ENCODE results near the gene EMX1. TPM values are rescaled to one million over a fixed set of nuclear protein-coding genes. Genes with fewer than 3 reads are reported as not detected.

EMX1 gene
- total RNA-seq, 1 donor from 2014 or later = not detected

DNA sequence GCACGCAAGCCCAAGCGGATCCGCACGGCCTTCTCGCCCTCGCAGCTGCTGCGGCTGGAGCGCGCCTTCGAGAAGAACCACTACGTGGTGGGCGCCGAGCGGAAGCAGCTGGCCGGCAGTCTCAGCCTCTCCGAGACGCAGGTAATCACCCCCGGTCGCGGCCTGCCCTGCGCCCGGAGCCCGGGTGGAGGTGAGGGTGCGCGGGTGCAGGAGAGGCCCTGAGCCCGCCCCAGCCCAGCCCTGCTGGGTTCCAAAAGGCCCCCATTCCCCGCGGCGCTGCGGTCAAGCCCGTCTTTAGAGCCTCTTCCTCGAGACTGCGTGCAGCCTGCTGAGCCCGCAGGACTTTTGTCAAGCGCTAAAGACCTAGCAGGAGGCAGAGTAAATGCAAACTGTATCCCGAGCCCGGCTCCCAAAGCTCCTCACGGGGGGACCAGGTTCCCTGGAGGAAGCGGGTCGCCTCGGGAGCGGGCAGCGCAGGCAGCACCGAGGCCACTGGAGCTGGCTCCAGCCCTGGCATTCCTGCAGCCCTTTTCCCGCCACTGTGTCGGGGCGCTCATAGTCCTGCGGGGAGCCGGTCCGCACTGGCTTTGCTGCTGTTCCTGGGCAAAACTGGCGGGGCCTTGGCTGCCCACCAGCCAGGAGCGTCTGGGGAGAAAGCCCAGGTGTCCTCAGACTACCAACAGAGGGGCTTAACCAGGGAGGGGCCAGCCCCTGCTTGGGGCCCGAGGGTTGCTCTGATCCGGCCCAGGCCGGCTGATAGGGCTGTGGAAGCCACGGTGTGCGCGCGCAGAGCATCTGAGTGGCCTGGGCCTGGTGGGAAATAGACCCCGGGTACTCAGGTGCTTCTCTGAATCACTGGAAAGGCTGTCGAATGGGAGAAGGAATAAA is 7.3 kb downstream of the EMX1 start:
- no peak for DNase-seq (ENCODE audit: extremely low read depth, low read depth, low spot score)

DNA sequence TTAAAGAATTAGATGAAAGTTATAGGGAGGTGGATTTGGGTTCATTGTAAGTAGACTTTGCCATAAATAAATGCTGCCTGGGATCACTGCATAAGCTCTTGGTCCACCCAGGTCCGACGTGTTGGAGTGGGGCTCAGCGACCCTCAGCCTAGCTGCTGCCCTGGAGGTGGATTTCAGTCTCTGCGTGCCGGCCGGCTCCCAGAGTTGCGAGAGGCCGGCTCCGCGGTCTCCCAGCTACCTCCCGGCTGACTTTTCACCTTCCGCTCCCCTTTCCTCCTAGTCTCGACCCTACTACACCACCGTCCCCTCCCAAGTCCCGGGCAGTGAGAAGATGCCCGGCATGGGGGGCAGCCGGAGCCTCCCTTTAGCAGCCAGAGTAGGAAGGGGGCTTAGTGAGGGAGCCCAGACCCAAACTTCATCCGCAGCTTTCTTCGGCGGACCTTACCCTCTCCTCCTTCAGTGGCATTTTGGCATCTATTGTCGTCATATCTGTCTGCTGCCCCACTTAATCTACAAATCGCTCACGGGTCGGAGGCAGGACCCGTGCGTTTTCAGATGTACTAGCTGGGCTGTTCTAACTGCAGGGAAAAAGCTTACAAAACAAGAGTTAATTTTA is 8.1 kb downstream of the EMX1 start:
- DNase-seq (ENCODE audit: extremely low read depth, low read depth, low spot score) = no peak

DNA sequence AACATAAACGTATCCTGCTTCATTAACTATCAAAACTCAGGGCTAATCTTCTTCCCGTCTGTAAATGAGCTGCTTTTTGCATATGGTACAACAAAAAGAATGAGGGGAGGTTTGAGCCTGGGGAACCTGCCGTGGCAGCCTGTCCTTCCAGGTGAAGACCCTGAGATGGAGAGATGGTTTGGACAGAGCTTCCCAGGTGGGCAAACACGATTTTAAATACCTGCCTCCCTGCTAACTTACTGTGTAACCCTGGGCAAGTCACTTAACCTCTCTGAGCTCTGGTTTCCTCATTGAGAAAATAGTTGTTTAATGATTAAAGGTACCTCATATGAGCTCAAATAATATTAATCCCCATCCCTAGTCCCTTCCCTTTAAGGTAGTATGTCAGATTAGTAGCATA is 9.0 kb downstream of the EMX1 start:
- DNase-seq (ENCODE audit: extremely low read depth, low read depth, low spot score) = no peak

DNA sequence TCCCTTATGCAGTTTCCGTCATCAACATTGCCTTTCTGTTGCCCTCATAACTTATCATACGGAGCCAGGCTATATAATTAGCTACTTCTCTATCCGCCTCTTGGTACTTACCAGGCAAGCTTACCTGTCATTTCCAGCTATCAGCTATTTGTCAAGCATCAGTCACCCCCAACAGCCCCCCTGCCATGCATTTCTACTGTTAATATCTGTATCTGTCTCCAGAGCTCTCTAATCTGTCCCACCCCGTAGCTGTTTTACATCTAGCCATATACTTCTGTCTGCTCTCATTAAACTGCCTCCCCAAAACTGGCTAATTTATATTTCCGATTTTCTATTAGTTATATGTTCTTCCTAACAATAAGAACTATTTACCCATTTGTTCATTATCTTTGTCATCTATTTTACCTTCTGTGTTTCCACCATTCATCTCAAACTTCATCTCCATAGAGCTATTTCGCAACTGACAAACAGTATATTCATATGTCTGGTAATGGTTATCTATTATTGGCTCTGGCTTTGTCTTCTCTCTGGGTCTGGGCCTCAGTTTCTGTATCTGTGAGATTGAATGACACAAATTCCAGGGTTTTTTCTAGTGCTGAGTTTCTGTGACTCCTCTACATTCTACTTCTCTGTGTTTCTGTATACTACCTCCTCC is 9.6 kb downstream of the EMX1 start:
- DNase-seq (ENCODE audit: extremely low read depth, low read depth, low spot score) = no peak

DNA sequence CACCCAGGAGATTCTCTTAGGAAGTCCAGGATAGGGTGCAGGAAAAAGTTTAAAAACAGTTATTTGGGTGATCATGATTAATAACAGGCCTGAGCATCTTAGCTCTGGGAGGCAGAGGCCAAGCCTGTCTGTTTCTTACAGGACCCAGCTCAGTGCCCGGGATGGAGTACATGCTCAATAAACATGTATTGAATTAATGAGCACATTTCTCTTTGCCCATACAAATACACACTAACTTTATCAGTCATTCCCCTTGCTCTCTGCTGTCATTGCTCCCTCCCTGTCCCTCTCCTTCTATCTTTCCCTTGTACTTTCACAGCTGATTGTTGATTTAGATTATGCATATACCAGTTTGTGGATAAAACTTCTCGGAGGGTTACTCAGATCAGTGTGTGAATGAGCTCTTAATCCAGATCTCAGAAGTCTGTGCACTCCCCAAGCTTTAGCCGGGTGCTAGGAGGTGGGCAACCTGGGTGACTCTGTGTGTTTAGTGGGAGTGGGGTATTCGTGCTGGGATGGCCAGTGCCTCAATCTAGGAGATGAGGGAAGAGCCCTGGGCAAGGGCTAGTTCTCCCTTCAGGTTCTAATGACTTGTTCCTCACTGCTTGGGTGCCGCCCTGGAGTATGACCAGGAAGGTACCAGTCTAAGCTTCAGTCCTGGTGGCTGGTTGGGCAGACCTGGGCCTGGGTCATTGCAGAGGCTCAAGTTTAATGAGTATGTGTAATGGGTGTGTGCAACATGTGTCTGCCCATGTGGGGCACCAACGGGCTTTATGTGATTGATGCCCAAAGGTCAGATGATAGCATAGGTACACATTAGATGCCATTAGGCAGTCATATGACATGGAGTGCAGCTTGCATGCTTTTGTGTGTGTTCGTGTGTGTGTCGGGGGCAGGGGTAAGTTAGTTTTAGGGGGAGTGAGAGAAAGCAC is 10.6 kb downstream of the EMX1 start:
- no peak for DNase-seq (ENCODE audit: extremely low read depth, low read depth, low spot score)

DNA sequence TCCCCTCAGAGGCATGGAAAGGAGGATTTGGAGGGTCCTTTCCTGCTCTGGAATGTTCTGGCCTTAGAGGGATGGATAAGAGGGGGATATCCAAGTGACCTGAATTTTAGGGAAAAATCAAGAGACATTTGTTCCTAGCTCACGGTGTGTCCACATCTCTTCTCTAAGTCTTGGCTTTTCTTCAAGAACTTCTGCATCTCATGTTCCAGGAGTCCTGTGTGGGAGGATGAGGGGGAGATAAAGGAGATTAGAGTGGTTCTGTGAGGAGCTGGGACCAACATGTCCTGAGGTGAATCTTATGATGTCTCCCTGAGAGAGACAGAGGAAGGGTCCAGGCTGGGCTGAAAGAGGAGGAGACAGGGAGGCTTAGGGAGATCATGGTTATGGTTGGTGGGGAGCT is 11.7 kb downstream of the EMX1 start:
- no peak for DNase-seq (ENCODE audit: extremely low read depth, low read depth, low spot score)

DNA sequence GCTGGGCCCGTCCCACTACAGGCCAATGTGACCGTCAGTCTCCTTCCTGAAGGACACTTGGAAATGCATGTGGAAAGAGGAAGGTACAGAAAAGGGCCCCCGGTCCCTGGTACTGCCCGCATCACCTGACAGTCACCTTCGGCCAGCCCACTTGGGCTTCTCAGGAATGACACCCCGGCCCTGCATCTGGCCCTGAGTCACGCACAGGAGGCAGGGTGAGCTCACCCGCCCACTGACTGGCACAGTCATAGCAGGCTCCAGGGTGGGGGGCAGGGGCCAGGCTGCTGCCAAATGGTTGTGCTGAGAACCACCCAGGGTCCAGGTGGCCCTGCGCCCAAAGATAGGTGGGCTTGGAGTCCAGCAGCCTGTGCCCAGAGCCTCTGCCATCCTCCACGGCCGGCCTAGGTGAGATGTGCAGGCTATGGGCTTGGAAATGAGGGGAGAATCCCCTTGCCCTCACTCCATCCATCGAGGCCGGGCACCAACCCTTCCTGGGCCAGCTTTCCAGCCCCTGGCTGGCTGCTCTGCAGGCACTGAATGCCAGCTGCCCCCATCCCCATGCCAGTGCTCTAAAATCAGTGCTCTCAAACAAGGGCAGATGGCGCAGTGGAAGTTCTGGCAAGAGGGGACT is 14.1 kb downstream of the EMX1 start:
- DNase-seq (ENCODE audit: extremely low read depth, low read depth, low spot score) = no peak

DNA sequence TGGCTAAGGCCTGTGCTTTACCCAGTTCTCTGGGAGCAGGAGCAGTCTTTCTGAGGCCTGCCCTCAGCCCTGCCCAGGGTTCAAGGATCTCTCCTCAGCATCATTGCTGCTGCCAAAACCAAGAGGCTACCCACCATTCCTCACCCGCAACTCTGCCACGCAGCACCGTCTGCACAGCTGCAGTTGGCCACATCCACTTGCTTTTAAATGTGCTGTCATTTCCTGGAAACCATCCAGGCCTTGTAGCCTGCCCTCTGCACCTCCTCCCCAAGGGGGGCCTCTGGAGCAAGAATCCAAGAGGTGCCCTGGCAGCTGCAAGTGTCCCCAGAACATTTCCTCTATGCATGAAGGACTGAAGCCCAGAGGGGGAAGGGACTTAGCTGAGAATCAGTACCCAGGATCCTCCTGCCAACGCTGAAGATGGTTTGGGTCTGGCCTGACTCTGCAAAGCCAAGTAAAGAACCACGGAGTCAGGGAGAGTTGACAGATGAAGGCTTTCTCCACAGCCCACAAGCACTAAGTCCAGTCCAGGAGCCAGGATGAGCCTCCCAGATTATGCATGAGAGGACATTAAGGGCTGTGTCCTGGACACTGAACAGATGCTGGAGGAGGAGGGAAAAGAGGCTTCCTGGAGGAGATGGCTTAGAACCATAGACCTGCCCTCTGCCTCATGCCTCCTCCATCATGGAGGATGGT is 14.9 kb downstream of the EMX1 start:
- DNase-seq (ENCODE audit: extremely low read depth, low read depth, low spot score) = no peak

DNA sequence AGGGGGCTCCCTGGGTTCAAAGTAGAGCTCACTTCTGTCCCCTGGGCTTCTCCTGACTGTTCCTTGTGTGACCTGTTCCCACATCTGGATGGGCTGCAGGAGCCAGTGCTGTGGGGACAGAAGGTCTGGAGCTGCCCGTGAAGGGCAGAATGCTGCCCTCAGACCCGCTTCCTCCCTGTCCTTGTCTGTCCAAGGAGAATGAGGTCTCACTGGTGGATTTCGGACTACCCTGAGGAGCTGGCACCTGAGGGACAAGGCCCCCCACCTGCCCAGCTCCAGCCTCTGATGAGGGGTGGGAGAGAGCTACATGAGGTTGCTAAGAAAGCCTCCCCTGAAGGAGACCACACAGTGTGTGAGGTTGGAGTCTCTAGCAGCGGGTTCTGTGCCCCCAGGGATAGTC is 15.5 kb downstream of the EMX1 start:
- no peak for DNase-seq (ENCODE audit: extremely low read depth, low read depth, low spot score)

DNA sequence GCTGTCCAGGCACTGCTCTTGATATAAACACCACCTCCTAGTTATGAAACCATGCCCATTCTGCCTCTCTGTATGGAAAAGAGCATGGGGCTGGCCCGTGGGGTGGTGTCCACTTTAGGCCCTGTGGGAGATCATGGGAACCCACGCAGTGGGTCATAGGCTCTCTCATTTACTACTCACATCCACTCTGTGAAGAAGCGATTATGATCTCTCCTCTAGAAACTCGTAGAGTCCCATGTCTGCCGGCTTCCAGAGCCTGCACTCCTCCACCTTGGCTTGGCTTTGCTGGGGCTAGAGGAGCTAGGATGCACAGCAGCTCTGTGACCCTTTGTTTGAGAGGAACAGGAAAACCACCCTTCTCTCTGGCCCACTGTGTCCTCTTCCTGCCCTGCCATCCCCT is 15.9 kb downstream of the EMX1 start:
- DNase-seq (ENCODE audit: extremely low read depth, low read depth, low spot score) = no peak

DNA sequence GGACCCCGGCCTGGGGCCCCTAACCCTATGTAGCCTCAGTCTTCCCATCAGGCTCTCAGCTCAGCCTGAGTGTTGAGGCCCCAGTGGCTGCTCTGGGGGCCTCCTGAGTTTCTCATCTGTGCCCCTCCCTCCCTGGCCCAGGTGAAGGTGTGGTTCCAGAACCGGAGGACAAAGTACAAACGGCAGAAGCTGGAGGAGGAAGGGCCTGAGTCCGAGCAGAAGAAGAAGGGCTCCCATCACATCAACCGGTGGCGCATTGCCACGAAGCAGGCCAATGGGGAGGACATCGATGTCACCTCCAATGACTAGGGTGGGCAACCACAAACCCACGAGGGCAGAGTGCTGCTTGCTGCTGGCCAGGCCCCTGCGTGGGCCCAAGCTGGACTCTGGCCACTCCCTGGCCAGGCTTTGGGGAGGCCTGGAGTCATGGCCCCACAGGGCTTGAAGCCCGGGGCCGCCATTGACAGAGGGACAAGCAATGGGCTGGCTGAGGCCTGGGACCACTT is 16.4 kb downstream of the EMX1 start:
- DNase-seq (ENCODE audit: extremely low read depth, low read depth, low spot score) = no peak

DNA sequence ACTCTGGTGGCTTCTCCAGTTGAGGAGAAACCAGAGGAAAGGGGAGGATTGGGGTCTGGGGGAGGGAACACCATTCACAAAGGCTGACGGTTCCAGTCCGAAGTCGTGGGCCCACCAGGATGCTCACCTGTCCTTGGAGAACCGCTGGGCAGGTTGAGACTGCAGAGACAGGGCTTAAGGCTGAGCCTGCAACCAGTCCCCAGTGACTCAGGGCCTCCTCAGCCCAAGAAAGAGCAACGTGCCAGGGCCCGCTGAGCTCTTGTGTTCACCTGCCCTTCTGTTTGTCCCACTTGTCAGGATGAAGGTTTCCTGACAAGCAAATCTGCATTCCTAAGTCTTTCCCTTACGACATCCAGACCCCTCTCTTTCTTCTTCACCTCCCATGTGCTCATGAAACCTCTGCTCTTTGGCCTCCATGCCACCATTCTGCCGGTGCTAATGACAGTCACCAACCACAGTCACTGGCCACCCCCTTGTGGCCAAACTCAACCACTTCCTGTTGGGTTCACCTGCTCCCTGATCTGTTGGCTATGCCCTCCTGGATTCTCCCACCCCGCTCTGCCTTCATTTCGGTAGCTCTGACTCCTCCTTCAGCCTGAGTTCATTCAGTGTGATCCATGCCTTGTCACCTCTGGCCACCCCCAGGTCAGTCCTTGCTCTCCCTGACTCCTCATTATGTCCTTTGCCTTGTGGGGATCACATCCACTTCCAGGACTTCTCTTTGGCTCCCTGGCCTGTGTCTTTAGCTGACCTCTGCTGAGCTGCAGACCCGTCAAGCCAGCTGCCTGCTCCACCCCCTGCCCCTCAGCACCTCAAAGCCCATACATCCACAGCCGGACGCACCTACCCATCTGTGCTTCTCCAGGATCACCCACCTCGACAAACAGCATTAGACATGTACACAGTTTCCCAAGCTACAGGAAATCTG is 17.6 kb downstream of the EMX1 start:
- no peak for DNase-seq (ENCODE audit: extremely low read depth, low read depth, low spot score)

DNA sequence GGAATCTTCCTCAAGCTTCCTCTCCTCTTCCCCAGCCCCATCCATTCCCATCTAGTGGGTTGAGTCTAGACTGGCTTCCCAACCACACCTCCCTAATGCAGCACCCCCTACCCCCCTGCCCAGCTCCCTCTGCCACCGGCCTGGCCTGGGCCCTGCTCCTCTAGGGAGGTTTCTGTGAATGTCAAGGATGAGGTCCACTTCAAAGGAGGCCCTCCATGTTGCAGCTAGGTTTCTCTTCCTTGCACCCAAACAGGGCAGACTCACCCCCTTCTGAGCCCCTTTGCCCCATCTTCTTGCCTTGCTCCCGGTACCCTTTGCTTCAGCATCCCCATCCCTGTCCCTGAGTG is 18.3 kb downstream of the EMX1 start:
- no peak for DNase-seq (ENCODE audit: extremely low read depth, low read depth, low spot score)

DNA sequence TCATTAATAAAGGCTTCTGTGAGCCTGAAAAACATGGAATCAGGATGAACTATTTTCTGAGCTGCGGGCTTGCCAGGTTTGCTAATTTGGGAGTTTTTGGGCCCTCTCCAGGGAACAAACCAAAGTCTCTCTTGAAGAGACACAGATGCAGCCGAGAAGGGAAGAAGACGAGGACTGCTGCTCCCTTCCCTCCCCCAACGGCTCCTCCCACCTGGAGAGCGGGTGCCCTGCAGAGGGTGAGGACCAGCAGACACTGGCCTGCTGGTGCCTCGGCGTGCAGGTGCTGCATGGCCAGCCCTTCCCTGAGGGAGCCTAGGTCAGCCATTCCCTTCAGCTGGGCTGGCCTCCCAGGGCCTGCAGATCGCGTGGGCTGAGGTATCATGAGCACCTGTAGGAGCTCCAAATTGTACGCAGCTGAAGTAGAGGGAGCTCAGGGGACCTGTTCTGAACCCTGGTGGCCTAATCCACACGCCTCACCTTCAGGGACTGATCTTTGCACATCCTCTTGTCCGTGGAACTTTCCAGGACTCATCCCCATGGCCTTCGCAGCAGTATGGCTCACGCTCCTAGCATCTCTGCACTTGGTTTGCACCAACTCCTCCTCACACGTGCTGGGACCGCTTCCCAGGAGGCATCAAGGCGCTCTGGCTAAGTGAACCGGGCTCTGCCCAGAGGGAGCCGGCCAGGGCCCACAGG is 19.5 kb downstream of the EMX1 start:
- DNase-seq (ENCODE audit: extremely low read depth, low read depth, low spot score) = no peak

DNA sequence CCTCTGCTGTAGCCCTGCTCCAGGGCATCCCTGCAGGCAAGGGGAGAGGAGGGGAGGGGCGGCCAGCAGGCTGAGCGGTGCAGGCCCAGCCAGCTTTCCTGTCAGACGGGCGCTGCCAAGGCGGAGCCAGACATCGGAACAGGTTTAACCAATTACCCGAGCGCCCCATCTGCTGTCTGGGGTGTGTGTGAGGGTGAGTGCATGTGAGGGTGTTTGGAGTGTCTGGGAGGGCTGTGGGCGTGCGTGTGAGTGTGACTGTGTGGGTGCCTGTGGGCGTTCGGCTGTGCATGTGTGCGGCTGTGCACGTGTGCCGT is 20.0 kb downstream of the EMX1 start:
- no peak for DNase-seq (ENCODE audit: extremely low read depth, low read depth, low spot score)

DNA sequence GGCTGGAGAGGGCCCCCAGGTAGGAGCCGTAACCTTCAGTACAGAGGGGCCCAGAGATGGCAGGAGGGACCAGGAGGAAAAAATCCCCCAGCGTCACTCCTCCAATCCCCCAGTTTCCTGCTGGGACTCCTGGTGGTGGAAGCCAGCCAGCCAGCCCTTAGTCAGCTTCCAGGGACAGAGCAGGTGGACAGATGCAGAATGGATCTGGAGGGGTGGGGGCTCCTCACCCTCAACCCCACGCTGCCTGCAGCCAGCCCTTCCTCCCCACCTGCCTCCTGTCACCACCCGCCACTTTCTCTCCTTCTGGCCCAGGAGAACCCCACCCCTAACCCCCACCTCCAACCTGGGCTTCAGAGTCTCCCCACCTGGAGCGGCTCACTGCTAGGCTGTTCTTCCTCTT is 21.1 kb downstream of the EMX1 start:
- DNase-seq (ENCODE audit: extremely low read depth, low read depth, low spot score) = no peak

DNA sequence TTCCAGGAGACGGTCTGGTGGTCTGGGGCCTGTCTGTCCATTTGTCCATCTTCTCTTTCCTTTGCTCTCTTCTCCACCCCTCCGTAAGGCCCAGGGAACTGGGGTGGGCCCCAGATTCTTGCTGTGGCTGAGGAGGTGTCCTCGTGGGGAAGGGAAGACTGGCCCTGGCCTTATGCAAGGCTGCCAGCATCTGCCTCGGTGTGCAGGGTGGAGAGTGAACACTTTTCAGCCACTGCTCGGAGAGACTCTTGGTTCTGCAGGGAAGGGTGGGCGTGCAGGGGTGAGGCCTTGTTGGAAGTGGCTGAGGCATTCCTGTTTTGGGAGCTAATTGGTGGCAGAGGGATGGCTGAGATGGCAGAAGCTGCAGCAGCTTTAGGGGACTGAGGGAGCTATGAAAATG is 23.0 kb downstream of the EMX1 start:
- DNase-seq (ENCODE audit: extremely low read depth, low read depth, low spot score) = no peak

DNA sequence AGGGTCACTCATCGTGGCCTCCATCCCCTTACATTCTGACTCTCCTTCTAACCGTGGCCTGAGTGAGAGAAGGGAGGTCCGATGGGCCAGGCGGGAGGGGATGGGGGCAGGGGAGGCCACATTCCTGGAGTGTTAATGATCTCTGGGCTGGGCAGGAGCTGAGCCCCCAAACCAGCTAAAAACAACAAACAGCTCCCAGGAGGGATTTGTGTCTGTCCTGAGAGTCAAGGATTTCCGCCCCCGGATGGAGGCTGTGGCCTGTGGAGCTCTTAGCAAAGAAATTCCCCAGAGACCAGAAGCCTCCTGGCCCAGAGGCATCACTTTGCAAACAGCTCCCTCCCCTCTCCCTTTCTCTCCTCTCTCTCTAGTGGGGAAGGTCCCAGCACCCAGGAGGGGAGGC is 23.5 kb downstream of the EMX1 start:
- no peak for DNase-seq (ENCODE audit: extremely low read depth, low read depth, low spot score)
